ENCODE data around the gene RHAG.

Gene RHAG

DNA sequence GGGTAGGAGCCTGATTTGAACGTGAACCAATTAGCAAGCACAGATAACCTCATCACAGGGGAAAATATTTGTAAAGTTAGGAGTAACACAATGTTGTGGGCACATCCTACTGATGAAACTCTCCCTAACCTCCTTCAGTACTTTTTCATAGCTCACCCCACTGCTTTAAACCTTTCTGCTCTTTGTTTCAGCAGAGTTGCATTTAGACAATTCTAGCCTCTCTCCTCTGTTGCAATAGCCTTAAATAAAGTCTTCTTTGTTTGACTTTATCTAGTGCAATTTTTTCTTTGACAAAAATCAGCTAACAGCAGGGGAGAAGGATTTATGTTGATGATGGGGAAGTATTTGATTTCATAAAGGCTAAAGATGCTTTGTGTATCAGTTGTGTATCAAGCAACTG, 72.1 kb downstream of the RHAG start:
- in situ Hi-C loops (cut with HindIII; ENCODE audit: low pct_ligation_motif_present, low sequenced_read_pairs): no loop called here
- H3K27me3 ChIP-seq (replicated peaks): no peaks in the 10 kb centered on the region
- H3K27ac ChIP-seq: no peak overlapping the region
- TF ChIP-seq CTCF (IDR thresholded peaks at IDR 0.05; ENCODE audit: low read depth, low read length, missing control alignments): no peak
- H3K36me3 ChIP-seq (replicated peaks): no peaks in the 10 kb centered on the region
- no peak overlapping the region for H3K4me3 ChIP-seq (ENCODE audit: low read depth, low read length)
- no peak for DNase-seq

- Histone ChIP-seq H3K4me3 (ENCODE audit: low read depth, low read length) (no peak overlapping the region), H3K36me3 (replicated peaks) (no peaks in the 10 kb centered on the region), H3K27me3 (replicated peaks) (no peaks in the 10 kb centered on the region), H3K27ac (no peak overlapping the region)
- in situ Hi-C loops (cut with HindIII; ENCODE audit: low pct_ligation_motif_present, low sequenced_read_pairs): no loop called here
- no peak for TF ChIP-seq CTCF (IDR thresholded peaks at IDR 0.05; ENCODE audit: low read depth, low read length, missing control alignments)
- no peak for DNase-seq
Observed at GRCh38 chr6:49563006-49563886, 73.4 kb downstream of the RHAG start.

DNA sequence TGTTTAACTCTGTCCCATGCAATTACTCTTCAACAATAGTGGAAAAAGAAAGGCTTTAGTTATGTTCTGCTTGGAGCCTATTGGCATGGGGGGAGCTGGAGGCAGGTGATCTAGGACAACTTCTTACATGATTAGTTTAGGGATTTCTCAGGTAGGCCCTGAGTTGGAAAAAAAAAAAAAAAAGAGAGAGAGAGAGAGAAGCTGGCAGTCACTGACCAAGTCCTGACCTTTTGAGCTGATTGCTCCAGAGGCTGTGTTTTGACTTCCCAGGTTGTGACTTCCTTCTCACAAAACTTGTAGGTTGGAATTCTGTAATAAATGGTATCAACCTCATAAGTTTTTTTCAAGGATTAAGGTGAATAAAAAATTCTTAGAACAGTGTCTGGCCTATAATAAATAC, 78.4 kb downstream of the RHAG start:
- Histone ChIP-seq H3K27ac (no peak overlapping the region), H3K36me3 (replicated peaks) (no peaks in the 10 kb centered on the region), H3K4me3 (ENCODE audit: low read depth, low read length) (no peak overlapping the region), H3K27me3 (replicated peaks) (no peaks in the 10 kb centered on the region)
- in situ Hi-C loops (cut with HindIII; ENCODE audit: low pct_ligation_motif_present, low sequenced_read_pairs): no loop called here
- no peak for DNase-seq
- no peak for TF ChIP-seq CTCF (IDR thresholded peaks at IDR 0.05; ENCODE audit: low read depth, low read length, missing control alignments)

GRCh38 chr6:49557177-49557576, 79.5 kb downstream of the RHAG start:
- DNase-seq: no peak
- Histone ChIP-seq H3K36me3 (replicated peaks) (no peaks in the 10 kb centered on the region), H3K27me3 (replicated peaks) (peaks cover 3% of the 10 kb centered on the region), H3K27ac (no peak overlapping the region), H3K4me3 (ENCODE audit: low read depth, low read length) (no peak overlapping the region)
- TF ChIP-seq CTCF (IDR thresholded peaks at IDR 0.05; ENCODE audit: low read depth, low read length, missing control alignments): no peak
- in situ Hi-C loops (cut with HindIII; ENCODE audit: low pct_ligation_motif_present, low sequenced_read_pairs): no loop called here

DNA sequence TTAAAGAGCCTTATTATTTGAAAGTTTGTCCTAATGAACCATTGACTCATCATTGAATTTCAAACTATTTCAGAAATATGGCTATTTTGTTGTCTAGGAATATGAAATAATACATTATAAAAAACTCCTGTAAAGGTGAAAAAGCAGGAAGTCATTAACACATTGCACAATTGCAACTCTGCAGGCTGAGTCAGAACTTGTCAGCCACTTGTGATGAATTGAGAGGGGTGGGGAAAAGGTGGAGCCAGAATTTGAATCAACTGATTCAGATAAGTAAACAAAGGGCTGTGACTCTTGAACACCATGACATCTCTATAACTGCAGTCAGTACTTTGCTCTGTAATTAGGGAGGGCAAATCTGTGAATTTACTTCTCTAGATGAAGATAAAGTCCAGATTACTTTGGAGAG, 80.2 kb downstream of the RHAG start:
- TF ChIP-seq CTCF (IDR thresholded peaks at IDR 0.05; ENCODE audit: low read depth, low read length, missing control alignments): no peak
- Histone ChIP-seq H3K4me3 (ENCODE audit: low read depth, low read length) (no peak overlapping the region), H3K36me3 (replicated peaks) (no peaks in the 10 kb centered on the region), H3K27ac (no peak overlapping the region), H3K27me3 (replicated peaks) (peaks cover 3% of the 10 kb centered on the region)
- in situ Hi-C loops (cut with HindIII; ENCODE audit: low pct_ligation_motif_present, low sequenced_read_pairs): no loop called here
- no peak for DNase-seq

GRCh38 chr6:49555951-49556350, 80.7 kb downstream of the RHAG start:
- H3K27me3 ChIP-seq (replicated peaks): peaks cover 6% of the 10 kb centered on the region
- in situ Hi-C loops (cut with HindIII; ENCODE audit: low pct_ligation_motif_present, low sequenced_read_pairs): no loop called here
- no peak overlapping the region for H3K4me3 ChIP-seq (ENCODE audit: low read depth, low read length)
- no peak for TF ChIP-seq CTCF (IDR thresholded peaks at IDR 0.05; ENCODE audit: low read depth, low read length, missing control alignments)
- DNase-seq: no peak
- H3K36me3 ChIP-seq (replicated peaks): no peaks in the 10 kb centered on the region
- H3K27ac ChIP-seq: no peak overlapping the region

All from brain microvascular endothelial cell (primary cell).